Stimulated activated CD4-positive, alpha-beta T cell treated with anti-CD3 and anti-CD28 coated beads, TNF-alpha, amount 100 ng/mL, for 1 hour (primary cell): ENCODE measurements around the gene LZTR1.
A peak's percentile ranks its signal among the peaks of the same experiment; 100 is the strongest.
"Not testable (repeated sequence)": the region's sequence is repeated elsewhere in the genome, so short reads cannot be mapped to it uniquely, and the experiment has no call there.

ENCODE experiments used
- DNase-seq, 3 donors: peaks; one replicate each; pipeline ENCODE4 v3.0.0-alpha.2; 2020; ENCODE audit warnings: low read depth in 3 of 3, low spot score in 1 of 3

The LZTR1 gene

DNA sequence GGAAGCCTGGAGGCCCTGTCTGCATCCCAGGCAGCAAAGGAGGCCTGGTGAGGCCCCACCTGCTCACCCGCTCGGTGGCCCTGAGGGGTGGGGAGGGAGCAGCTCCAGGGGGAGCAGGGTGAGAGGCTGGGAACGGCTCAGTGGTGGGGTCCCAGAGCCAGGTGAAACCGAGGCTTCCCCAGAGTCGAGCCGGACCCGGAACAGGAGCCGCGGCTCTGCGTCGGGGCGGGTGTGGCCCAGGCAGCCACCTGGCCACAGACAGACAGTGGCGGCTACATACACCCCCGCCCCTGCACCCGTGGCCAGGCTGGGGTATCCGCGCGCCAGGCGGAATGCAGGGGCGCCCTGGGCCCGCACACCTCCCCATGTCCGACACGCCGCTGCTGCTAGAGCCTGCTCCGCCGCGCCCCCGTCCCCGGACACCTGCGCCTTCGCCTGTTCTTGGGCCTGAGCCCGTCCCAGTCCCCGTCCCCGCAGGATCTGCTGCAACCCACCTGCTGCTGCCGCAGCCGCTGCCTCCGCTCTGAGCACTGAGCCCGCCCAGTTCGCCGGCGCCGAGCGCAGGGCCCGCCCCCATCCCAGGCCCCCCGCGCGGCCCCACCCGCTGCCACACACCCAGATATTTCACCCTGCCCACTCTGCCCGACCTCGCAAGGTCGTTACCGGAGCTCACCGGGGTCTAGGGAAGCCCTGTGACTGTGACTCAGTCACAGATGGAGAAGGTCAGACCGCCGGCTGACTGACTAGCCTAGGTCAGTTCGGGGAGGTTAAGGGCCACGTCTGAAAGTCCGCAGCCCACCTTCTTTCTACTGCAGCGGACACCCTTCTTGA lies 50.2 kb downstream of the LZTR1 start, which contains the start of gene SLC7A4:
SLC7A4 (minus strand) TSS at position 525 of the 831 bp plus-strand sequence. CDS start 749 bp downstream, outside the sequence.
- DNase-seq, result no peak

- no peak for DNase-seq
Observed at GRCh38 chr22:21032868-21033688, 51.0 kb downstream of the LZTR1 start.

- no peak for DNase-seq
Observed at GRCh38 chr22:21033895-21034294, 51.8 kb downstream of the LZTR1 start.

GRCh38 chr22:21034989-21035388 lies 52.9 kb downstream of the LZTR1 start:
- no peak for DNase-seq

DNA sequence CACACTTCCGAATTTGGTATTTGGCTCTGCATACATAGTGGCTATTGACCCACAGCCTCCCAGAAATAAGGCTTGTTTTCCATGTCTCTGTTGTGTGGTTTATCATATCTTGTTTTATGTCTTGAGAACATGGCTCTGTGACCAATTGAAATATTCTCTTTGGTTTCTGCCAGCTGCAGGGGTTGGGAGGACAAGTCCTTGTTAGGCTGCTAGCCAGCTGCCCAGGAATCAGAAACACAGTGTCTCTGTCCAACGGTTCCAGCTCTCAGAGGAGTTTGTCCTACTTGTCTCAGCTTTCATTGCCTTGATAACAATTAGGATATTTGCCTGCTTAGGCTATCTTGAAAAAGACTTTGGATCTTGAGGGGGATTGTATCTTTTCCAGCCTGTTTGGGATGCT lies 56.3 kb downstream of the LZTR1 start:
- no peak for DNase-seq

GRCh38 chr22:21039158-21039557 lies 57.1 kb downstream of the LZTR1 start:
- DNase-seq, result not testable (repeated sequence)

- no peak for DNase-seq
Observed at GRCh38 chr22:21041937-21042336, 59.8 kb downstream of the LZTR1 start.

GRCh38 chr22:21042978-21043859 lies 61.1 kb downstream of the LZTR1 start:
- no peak for DNase-seq

DNA sequence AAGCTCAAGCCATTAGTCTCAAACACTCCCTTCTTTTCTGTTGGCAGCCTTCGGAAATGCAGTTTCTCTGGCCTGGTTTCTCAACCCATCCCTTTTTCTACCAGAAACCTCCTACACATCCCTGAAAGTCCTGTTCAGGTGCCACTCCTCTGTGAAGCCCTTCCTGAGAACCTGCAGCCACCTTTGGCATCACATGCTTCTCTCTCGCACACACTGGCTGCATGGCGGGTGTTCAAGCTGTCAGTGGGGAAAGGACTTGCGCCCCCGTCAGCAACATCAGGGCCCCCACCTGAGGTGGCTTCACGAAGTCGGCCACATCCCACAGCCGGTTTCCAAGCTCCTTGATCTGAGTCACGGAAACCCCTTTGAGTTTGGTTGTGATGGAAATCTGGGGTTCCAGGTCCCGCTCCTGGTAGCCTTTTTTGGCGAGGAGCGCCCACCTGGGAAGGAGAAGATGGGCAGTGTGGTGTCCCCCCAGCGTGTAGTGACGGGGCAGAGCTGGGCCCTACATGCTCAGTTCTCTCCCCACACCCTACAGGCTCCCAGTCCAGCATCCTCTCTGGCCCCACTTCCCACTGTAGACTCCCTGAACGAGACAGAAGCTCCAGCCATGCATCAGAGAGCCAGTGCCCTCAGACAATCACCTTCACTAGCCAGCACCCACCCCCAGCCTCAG lies 61.9 kb downstream of the LZTR1 start:
- DNase-seq, result no peak

GRCh38 chr22:21044931-21045584 lies 63.0 kb downstream of the LZTR1 start:
- no peak for DNase-seq

DNA sequence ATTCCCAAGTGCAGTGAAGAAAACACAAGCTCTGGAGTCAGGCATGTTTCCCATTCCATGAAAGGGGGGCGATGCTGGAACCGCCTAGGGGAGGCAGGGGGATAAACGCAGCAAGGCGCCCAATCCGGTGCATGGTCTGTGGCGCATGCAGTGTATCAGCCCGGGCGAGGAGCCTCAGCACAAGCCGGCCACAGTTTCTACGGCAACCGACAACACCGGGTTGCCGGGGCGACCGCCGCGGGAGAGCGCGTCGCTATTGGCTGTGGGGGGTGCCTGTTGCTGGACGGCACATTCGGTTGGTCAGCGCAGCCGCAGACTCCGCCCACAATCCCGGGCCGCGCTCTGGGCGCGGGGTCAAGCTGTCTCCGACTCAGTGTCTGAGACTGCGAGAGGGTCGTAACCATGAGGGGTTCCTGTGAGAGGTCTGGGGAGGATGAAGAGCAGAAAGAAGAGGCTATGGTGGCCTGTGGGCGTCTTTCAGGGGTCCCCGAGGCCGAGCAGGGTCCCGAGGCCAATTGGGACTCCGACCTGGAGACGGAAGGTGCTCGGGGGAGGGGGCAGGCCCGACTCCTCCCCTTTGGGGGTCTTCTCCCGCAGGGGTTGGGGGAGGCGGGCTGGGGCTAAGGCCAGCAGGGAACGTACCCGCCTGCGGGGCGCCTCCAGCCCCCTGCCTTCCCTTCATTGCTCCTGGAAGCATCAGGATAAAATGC lies 63.6 kb downstream of the LZTR1 start, which contains the start of gene LRRC74B:
LRRC74B (plus strand) TSS at position 362 of the 710 bp plus-strand sequence; CDS start at position 403, 41 bp downstream.
- peak; percentile 13 to 35 (median 27) for DNase-seq

DNA sequence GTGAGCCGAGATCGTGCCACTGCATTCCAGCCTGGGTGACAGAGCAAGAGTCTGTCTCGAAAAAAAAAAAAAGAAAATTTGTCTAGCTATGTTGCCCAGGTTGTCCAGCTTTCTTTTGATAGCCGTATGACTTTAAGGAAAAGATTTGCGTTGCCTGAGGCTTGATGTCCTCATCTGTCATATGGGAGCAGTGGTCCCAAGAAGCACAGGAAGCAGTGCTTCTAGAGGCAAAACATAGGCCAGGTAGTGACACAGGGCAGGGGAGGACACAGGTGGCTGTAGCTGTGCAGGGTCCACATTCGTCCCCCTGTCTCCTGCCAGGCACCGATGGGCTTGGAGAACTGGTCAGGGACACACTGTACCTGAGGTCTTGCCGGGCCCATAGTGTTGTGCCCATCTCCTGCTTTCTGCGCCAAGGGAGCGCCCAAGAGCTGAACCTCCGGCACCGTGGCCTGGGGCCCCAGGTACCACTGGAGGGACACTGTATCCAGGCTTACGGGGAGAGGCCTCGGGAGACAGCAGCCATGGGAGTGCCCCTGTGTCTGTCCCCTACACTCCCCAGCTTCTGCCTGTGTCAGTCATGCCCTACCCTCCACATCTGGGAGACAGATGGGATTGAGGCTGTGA lies 65.1 kb downstream of the LZTR1 start:
- no peak for DNase-seq

DNA sequence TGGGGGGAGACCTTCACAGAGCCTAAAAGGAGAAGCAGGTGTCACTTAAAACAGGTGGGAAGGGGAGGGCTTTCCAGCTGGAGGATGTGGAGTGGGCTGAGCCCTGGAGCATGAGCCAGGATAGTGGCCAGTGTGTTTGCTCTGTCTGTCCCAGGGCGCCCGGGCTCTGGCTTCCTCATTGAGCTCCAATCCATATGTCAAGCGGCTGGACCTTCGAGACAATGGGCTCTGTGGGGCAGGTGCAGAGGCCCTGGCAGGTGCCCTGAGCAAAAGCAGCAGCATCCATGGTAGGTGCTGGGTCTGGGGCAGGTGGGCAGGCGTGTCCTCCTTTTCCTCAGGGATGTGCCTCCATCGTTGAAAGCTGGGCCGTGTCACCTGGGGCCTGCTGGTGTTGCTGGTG lies 65.6 kb downstream of the LZTR1 start:
- no peak for DNase-seq

- DNase-seq, result not testable (repeated sequence)
Observed at GRCh38 chr22:21048448-21048847, 66.4 kb downstream of the LZTR1 start.
